Naive thymus-derived CD4-positive, alpha-beta T cell (primary cell): Measurements from ENCODE around the gene ST6GALNAC3. TPM values are rescaled to one million over a fixed set of nuclear protein-coding genes. Genes with fewer than 3 reads are reported as not detected.
A peak's percentile ranks its signal among the peaks of the same experiment; 100 is the strongest.

ENCODE experiments used
- ATAC-seq: fragments of 150-1000 bp; cut with Tn5 transposase; 2 replicates; pipeline ENCODE4 v1.10.0; 2021; ENCODE audit warnings: mild to moderate bottlenecking, moderate library complexity
- CTCF ChIA-PET: fragments of 350-600 bp; sonication (Branson Sonifier 250); formaldehyde crosslinking; loops from one replicate; lab custom pipeline; 2021; ENCODE audit warnings: antibody characterized with exemption; lab: Charles Lee
- POLR2A ChIA-PET: fragments of 350-600 bp; sonication (Branson Sonifier 250); formaldehyde crosslinking; loops from one replicate; lab custom pipeline; 2021; ENCODE audit warnings: antibody characterized with exemption, inconsistent platforms; lab: Charles Lee
- DNase-seq, 9 donors: peaks; one replicate each; pipeline versions ENCODE4 v3.0.0 to v3.0.0-alpha.2; 2020 to 2022; ENCODE audit warnings: mixed read lengths in 1 of 9
- H3K27ac ChIP-seq: one replicate; pipeline ENCODE4 v1.7.0; 2013; ENCODE audit warnings: mild to moderate bottlenecking, low read depth, low read length, moderate library complexity
- H3K27me3 ChIP-seq, 2 donors: one replicate each; pipeline ENCODE4 v1.7.0; 2013; ENCODE audit warnings: low read length in 2 of 2, mild to moderate bottlenecking in 2 of 2, moderate library complexity in 2 of 2; ENCODE audit not compliant: control insufficient read depth in 2 of 2, insufficient read depth in 2 of 2
- H3K36me3 ChIP-seq, 3 experiments: 1 replicate in 2 of 3; 2 replicates in 1 of 3; pipeline ENCODE4 v1.7.0; 2013; ENCODE audit warnings: low read length in 3 of 3, mild to moderate bottlenecking in 3 of 3, moderate library complexity in 1 of 3; ENCODE audit not compliant: insufficient read depth in 3 of 3, control insufficient read depth in 2 of 3
- H3K4me1 ChIP-seq, 2 donors: one replicate each; pipeline ENCODE4 v1.7.0; 2013; ENCODE audit warnings: low read length in 2 of 2, mild to moderate bottlenecking in 2 of 2, moderate library complexity in 1 of 2; ENCODE audit not compliant: control insufficient read depth in 2 of 2, insufficient read depth in 2 of 2
- H3K4me3 ChIP-seq: 2 replicates; pipeline ENCODE4 v1.7.0; 2013; ENCODE audit warnings: mild to moderate bottlenecking, low read length
- H3K9me3 ChIP-seq, 3 experiments: 1 replicate in 2 of 3; 2 replicates in 1 of 3; pipeline ENCODE4 v1.7.0; 2013; ENCODE audit warnings: low read length in 3 of 3; ENCODE audit not compliant: control insufficient read depth in 2 of 3
- H3K27ac Mint-ChIP-seq, 9 donors: one replicate each; pipeline ENCODE4 v1.8.0; 2020 to 2022; ENCODE audit warnings: mixed read lengths in 9 of 9, mild to moderate bottlenecking in 8 of 9, moderate library complexity in 5 of 9, inconsistent platforms in 2 of 9
- H3K27me3 Mint-ChIP-seq, 5 donors: one replicate each; pipeline ENCODE4 v1.8.0; 2021 to 2022; ENCODE audit warnings: mixed read lengths in 5 of 5, mild to moderate bottlenecking in 1 of 5
- H3K36me3 Mint-ChIP-seq, 5 donors: one replicate each; pipeline ENCODE4 v1.8.0; 2020 to 2022; ENCODE audit warnings: mixed read lengths in 5 of 5, mild to moderate bottlenecking in 3 of 5, inconsistent platforms in 1 of 5
- H3K4me1 Mint-ChIP-seq, 7 donors: one replicate each; pipeline ENCODE4 v1.8.0; 2020 to 2022; ENCODE audit warnings: mixed read lengths in 7 of 7, mild to moderate bottlenecking in 3 of 7, inconsistent platforms in 1 of 7
- H3K4me3 Mint-ChIP-seq, 10 donors: one replicate each; pipeline ENCODE4 v1.8.0; 2020 to 2022; ENCODE audit warnings: mild to moderate bottlenecking in 10 of 10, mixed read lengths in 10 of 10, moderate library complexity in 6 of 10, inconsistent platforms in 2 of 10
- H3K9me3 Mint-ChIP-seq, 11 donors: one replicate each; pipeline ENCODE4 v1.8.0; 2020 to 2022; ENCODE audit warnings: mixed read lengths in 11 of 11, mild to moderate bottlenecking in 4 of 11, inconsistent platforms in 1 of 11, moderate library complexity in 1 of 11
- intact Hi-C, 2 donors: fragments of 100-400 bp; cut with micrococcal nuclease; formaldehyde crosslinking; loops; one replicate each; pipeline ENCODE4 v1.15.1; 2023
- polyA plus RNA-seq, 2 donors: library from polyadenylated mRNA; unstranded; fragments of 300-500 nt; fragmentation: Illumina TruSeq; gene quantifications; one replicate each; pipeline ENCODE4 v1.2.3, GENCODE V29; 2021
- total RNA-seq, 6 experiments: library from RNA in 5 of 6; stranded (reverse) in 5 of 6; gene quantifications; 1 replicate in 5 of 6; 2 replicates in 1 of 6; pipeline ENCODE4 v1.2.3 and lab custom pipeline; 2021 to 2026

ST6GALNAC3 gene
- total and polyA plus RNA-seq, 7 experiments from 2014 or later: 0.17 to 4.8 (median 2.1) TPM; not detected in 1

GRCh38 chr1:76627901-76628300, 553.4 kb downstream of the ST6GALNAC3 start:
- Histone ChIP-seq H3K4me3 (no peak overlapping the region), H3K27me3 (no peaks in the 10 kb centered on the region), H3K36me3 (no peaks in the 10 kb centered on the region), H3K4me1 (no peaks in the 10 kb centered on the region), H3K9me3 (no peaks in the 10 kb centered on the region), H3K27ac (no peak overlapping the region)
- Mint-ChIP-seq H3K4me3 (no peak overlapping the region), H3K9me3 (peaks cover 0 to 7% (median 0%) of the 10 kb centered on the region in 11 donors), H3K4me1 (peaks cover 0 to 5% (median 0%) of the 10 kb centered on the region in 7 donors), H3K36me3 (peaks cover 0 to 5% (median 0%) of the 10 kb centered on the region in 5 donors), H3K27ac (no peak overlapping the region), H3K27me3 (peaks cover 0 to 2% (median 0%) of the 10 kb centered on the region in 5 donors)
- ATAC-seq: no peak
- intact Hi-C loops: no loop called here
- POLR2A ChIA-PET: no interaction called here
- CTCF ChIA-PET: no interaction called here
- DNase-seq: no peak

GRCh38 chr1:76632136-76632535, 557.6 kb downstream of the ST6GALNAC3 start:
- H3K9me3 ChIP-seq: no peaks in the 10 kb centered on the region
- H3K4me3 Mint-ChIP-seq: no peak overlapping the region
- peaks cover 0 to 10% of the 10 kb centered on the region in 2 donors for H3K4me1 ChIP-seq
- H3K4me1 Mint-ChIP-seq: peaks cover 0 to 39% (median 15%) of the 10 kb centered on the region in 7 donors
- intact Hi-C loops: no loop called here
- no peaks in the 10 kb centered on the region for H3K36me3 ChIP-seq
- no peak for DNase-seq
- H3K27me3 Mint-ChIP-seq: peaks cover 0 to 2% (median 0%) of the 10 kb centered on the region in 5 donors
- H3K4me3 ChIP-seq: no peak overlapping the region
- ChIA-PET POLR2A (no interaction called here), CTCF (interaction anchor here (0.6 kb wide), 1 partner anchor 211 kb away, joined by 3 read pairs; no protein-coding TSS in a partner anchor)
- no peaks in the 10 kb centered on the region for H3K27me3 ChIP-seq
- no peak overlapping the region for H3K27ac Mint-ChIP-seq
- ATAC-seq: no peak
- no peak overlapping the region for H3K27ac ChIP-seq
- H3K9me3 Mint-ChIP-seq: peaks cover 0 to 10% (median 0%) of the 10 kb centered on the region in 11 donors
- peaks cover 0 to 5% (median 0%) of the 10 kb centered on the region in 5 donors for H3K36me3 Mint-ChIP-seq

- Mint-ChIP-seq H3K27ac (no peak overlapping the region), H3K4me1 (peaks cover 0 to 39% (median 15%) of the 10 kb centered on the region in 7 donors), H3K36me3 (no peaks in the 10 kb centered on the region), H3K4me3 (peak overlapping the region in 1 of 10 donors; percentile 37), H3K27me3 (peaks cover 0 to 6% (median 2%) of the 10 kb centered on the region in 5 donors), H3K9me3 (peaks cover 0 to 5% (median 0%) of the 10 kb centered on the region in 11 donors)
- Histone ChIP-seq H3K27me3 (no peaks in the 10 kb centered on the region), H3K27ac (no peak overlapping the region), H3K4me3 (no peak overlapping the region), H3K36me3 (no peaks in the 10 kb centered on the region), H3K4me1 (peaks cover 0 to 10% of the 10 kb centered on the region in 2 donors), H3K9me3 (no peaks in the 10 kb centered on the region)
- no peak for DNase-seq
- CTCF ChIA-PET: no interaction called here
- POLR2A ChIA-PET: no interaction called here
- no peak for ATAC-seq
- intact Hi-C loops: no loop called here
Measured at GRCh38 chr1:76635784-76636183, 561.2 kb downstream of the ST6GALNAC3 start.

GRCh38 chr1:76639181-76639580, 564.6 kb downstream of the ST6GALNAC3 start:
- H3K9me3 Mint-ChIP-seq: peaks cover 0 to 8% (median 0%) of the 10 kb centered on the region in 11 donors
- H3K4me3 Mint-ChIP-seq: no peak overlapping the region
- H3K4me3 ChIP-seq: no peak overlapping the region
- no peak overlapping the region for H3K27ac ChIP-seq
- H3K27me3 ChIP-seq: no peaks in the 10 kb centered on the region
- H3K4me1 Mint-ChIP-seq: peaks cover 0 to 23% (median 10%) of the 10 kb centered on the region in 7 donors
- CTCF ChIA-PET: no interaction called here
- no peak overlapping the region for H3K27ac Mint-ChIP-seq
- intact Hi-C loops: no loop called here
- DNase-seq: no peak
- POLR2A ChIA-PET: no interaction called here
- peaks cover 0 to 6% (median 0%) of the 10 kb centered on the region in 5 donors for H3K36me3 Mint-ChIP-seq
- ATAC-seq: no peak
- no peaks in the 10 kb centered on the region for H3K36me3 ChIP-seq
- no peaks in the 10 kb centered on the region for H3K9me3 ChIP-seq
- peaks cover 0 to 6% (median 0%) of the 10 kb centered on the region in 5 donors for H3K27me3 Mint-ChIP-seq
- peaks cover 0 to 10% of the 10 kb centered on the region in 2 donors for H3K4me1 ChIP-seq

- H3K9me3 ChIP-seq: no peaks in the 10 kb centered on the region
- H3K36me3 ChIP-seq: no peaks in the 10 kb centered on the region
- ChIA-PET POLR2A (no interaction called here), CTCF (interaction anchor here (0.6 kb wide), 1 partner anchor 109 kb away, joined by 3 read pairs; no protein-coding TSS in a partner anchor)
- intact Hi-C loops: no loop called here
- H3K27ac ChIP-seq: no peak overlapping the region
- Mint-ChIP-seq H3K27ac (no peak overlapping the region), H3K4me3 (no peak overlapping the region), H3K36me3 (peaks cover 0 to 6% (median 0%) of the 10 kb centered on the region in 5 donors), H3K4me1 (peaks cover 0 to 16% (median 10%) of the 10 kb centered on the region in 7 donors), H3K27me3 (peaks cover 0 to 6% (median 0%) of the 10 kb centered on the region in 5 donors), H3K9me3 (peaks cover 0 to 8% (median 0%) of the 10 kb centered on the region in 11 donors)
- DNase-seq (no peak), ATAC-seq (no peak)
- no peaks in the 10 kb centered on the region for H3K27me3 ChIP-seq
- no peak overlapping the region for H3K4me3 ChIP-seq
- peaks cover 0 to 10% of the 10 kb centered on the region in 2 donors for H3K4me1 ChIP-seq
Measured at GRCh38 chr1:76640092-76640491, 565.5 kb downstream of the ST6GALNAC3 start.

- Histone ChIP-seq H3K4me3 (no peak overlapping the region), H3K27me3 (no peaks in the 10 kb centered on the region), H3K36me3 (no peaks in the 10 kb centered on the region), H3K27ac (no peak overlapping the region), H3K4me1 (peaks cover 0 to 9% of the 10 kb centered on the region in 2 donors), H3K9me3 (no peaks in the 10 kb centered on the region)
- H3K27me3 Mint-ChIP-seq: peaks cover 0 to 6% (median 1%) of the 10 kb centered on the region in 5 donors
- CTCF ChIA-PET: no interaction called here
- POLR2A ChIA-PET: no interaction called here
- ATAC-seq: no peak
- intact Hi-C loops: no loop called here
- peaks cover 0 to 8% (median 0%) of the 10 kb centered on the region in 11 donors for H3K9me3 Mint-ChIP-seq
- peaks cover 0 to 10% (median 7%) of the 10 kb centered on the region in 7 donors for H3K4me1 Mint-ChIP-seq
- peaks cover 0 to 6% (median 0%) of the 10 kb centered on the region in 5 donors for H3K36me3 Mint-ChIP-seq
- no peak overlapping the region for H3K4me3 Mint-ChIP-seq
- no peak overlapping the region for H3K27ac Mint-ChIP-seq
- no peak for DNase-seq
Measured at GRCh38 chr1:76640723-76641122, 566.2 kb downstream of the ST6GALNAC3 start.

GRCh38 chr1:76644139-76644538, 569.6 kb downstream of the ST6GALNAC3 start:
- DNase-seq (no peak), ATAC-seq (no peak)
- Mint-ChIP-seq H3K27me3 (peaks cover 0 to 14% (median 0%) of the 10 kb centered on the region in 5 donors), H3K27ac (no peak overlapping the region), H3K9me3 (peaks cover 0 to 8% (median under 1%) of the 10 kb centered on the region in 11 donors), H3K4me1 (no peaks in the 10 kb centered on the region), H3K4me3 (no peak overlapping the region), H3K36me3 (peaks cover 0 to 6% (median 0%) of the 10 kb centered on the region in 5 donors)
- Histone ChIP-seq H3K36me3 (no peaks in the 10 kb centered on the region), H3K4me3 (no peak overlapping the region), H3K27ac (no peak overlapping the region), H3K4me1 (no peaks in the 10 kb centered on the region), H3K27me3 (no peaks in the 10 kb centered on the region), H3K9me3 (no peaks in the 10 kb centered on the region)
- ChIA-PET POLR2A (no interaction called here), CTCF (no interaction called here)
- intact Hi-C loops: no loop called here
